ENCODE measurements around the gene DAAM1.

Gene DAAM1

DNA sequence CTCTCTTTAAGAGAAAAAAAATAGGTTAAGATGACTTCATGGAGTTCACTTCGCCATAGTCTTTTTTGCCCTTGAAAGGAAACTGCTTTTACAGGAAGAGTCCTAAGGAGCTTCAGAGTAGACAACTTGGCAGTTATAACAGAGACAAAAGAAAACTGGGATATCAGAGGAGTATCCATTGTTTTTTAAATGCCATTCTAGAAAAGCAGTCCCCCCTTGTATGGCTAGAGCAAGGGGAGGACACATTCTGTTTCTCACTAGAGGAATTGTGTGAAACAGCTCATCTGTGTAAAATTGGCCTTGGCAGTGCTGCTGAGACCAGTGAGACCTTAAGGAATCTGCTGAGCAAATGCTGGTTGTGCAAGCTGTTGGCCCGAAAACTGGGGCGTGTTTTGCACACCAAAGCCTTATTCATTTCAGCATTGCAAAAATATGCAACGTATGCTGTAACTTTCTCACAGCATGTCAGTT is 148.7 kb downstream of the DAAM1 start:
- TF ChIP-seq CTCF (IDR thresholded peaks at IDR 0.05; ENCODE audit: low read depth, low read length, missing control alignments), result no peak
- H3K4me3 ChIP-seq (ENCODE audit: low read depth, low read length), result no peak overlapping the region
- DNase-seq (ENCODE audit: low read depth), result no peak

DNA sequence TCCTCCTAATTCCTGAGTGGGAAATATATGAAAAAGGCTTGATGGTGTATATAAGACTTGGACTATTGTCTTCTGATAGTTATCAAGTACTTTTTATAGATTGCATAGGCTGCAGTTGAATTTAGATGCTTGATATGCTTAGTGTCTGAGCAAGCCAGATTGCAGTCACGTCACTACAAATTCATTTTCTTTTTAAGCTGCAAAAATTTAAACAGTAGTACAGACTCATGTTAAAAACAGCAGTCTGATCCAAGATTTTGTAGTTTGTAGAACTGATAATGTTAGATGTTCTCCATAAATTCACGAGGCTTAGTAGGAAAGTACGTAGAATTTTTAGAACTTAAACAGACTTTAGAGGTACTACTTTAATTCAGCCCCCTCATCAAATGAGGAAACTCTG is 150.3 kb downstream of the DAAM1 start:
- no peak for DNase-seq (ENCODE audit: low read depth)
- no peak overlapping the region for H3K4me3 ChIP-seq (ENCODE audit: low read depth, low read length)
- TF ChIP-seq CTCF (IDR thresholded peaks at IDR 0.05; ENCODE audit: low read depth, low read length, missing control alignments), result no peak

- no peak for TF ChIP-seq CTCF (IDR thresholded peaks at IDR 0.05; ENCODE audit: low read depth, low read length, missing control alignments)
- DNase-seq (ENCODE audit: low read depth), result no peak
- no peak overlapping the region for H3K4me3 ChIP-seq (ENCODE audit: low read depth, low read length)
These were observed 151.3 kb downstream of the DAAM1 start for GRCh38 chr14:59339524-59340330.

DNA sequence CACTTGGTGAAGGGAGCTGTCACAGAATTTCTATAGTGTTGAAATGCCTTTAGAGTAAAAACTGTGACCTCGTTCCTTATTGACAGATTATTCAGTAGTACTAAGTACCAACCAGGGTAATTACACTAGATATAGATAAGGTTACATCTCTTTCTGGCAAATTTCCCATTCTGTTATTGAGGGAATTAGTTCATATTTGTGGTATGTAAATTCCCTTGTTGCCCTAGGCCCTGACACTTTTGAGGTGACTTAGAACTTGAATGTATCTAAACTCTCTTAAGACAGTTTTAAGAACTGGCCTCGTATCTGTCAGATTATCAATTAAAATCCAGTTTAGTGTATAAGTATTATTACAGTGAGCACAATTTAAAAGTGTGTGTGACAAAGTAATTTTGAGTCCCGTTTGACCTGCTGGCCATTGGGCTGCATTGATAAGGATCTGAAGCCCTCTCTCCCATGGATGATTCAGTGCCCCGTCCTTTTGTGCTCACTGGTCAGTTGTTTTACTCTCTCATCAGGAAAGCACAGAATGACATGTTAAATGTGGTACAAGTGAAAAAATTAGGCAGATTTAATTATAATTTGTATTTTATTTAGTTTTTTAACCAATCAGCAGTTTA is 153.5 kb downstream of the DAAM1 start:
- DNase-seq (ENCODE audit: low read depth), result no peak
- H3K4me3 ChIP-seq (ENCODE audit: low read depth, low read length), result no peak overlapping the region

GRCh38 chr14:59342516-59343484 is 154.3 kb downstream of the DAAM1 start:
- no peak for TF ChIP-seq CTCF (IDR thresholded peaks at IDR 0.05; ENCODE audit: low read depth, low read length, missing control alignments)
- no peak for DNase-seq (ENCODE audit: low read depth)
- H3K4me3 ChIP-seq (ENCODE audit: low read depth, low read length), result no peak overlapping the region

More for the DNA sequence above, 153.5 kb downstream of the DAAM1 start:
- TF ChIP-seq CTCF (IDR thresholded peaks at IDR 0.05; ENCODE audit: low read depth, low read length, missing control alignments), result no peak

GRCh38 chr14:59343585-59343984 is 155.1 kb downstream of the DAAM1 start:
- H3K4me3 ChIP-seq (ENCODE audit: low read depth, low read length), result no peak overlapping the region
- TF ChIP-seq CTCF (IDR thresholded peaks at IDR 0.05; ENCODE audit: low read depth, low read length, missing control alignments), result no peak
- no peak for DNase-seq (ENCODE audit: low read depth)
